ENCODE data around the gene ABCC9. TPM values are rescaled to one million over a fixed set of nuclear protein-coding genes. Genes with fewer than 3 reads are reported as not detected.

ABCC9 gene
- total RNA-seq, 1 donor from 2014 or later, result 19.8 TPM

DNA sequence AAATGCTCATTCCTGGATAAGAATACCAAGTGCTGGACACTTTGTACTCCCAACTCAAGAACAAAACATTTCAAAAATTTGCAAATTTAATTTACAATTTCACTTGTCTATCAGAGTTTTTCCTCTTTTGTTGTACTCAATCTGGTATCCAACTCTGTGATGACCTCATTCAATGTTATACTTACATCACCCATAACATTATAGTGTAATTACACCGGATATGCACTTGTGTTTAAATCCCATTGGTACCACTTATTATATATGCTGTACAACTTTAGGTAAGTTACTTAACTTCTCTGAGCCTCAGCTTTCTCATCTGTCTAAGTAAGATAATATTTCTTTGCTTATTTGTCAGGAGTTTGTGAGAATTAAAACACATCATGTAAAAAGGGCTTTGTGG, 90.1 kb downstream of the ABCC9 start:
- H3K27ac ChIP-seq, result no peak overlapping the region
- TF ChIP-seq, protein P1, sequence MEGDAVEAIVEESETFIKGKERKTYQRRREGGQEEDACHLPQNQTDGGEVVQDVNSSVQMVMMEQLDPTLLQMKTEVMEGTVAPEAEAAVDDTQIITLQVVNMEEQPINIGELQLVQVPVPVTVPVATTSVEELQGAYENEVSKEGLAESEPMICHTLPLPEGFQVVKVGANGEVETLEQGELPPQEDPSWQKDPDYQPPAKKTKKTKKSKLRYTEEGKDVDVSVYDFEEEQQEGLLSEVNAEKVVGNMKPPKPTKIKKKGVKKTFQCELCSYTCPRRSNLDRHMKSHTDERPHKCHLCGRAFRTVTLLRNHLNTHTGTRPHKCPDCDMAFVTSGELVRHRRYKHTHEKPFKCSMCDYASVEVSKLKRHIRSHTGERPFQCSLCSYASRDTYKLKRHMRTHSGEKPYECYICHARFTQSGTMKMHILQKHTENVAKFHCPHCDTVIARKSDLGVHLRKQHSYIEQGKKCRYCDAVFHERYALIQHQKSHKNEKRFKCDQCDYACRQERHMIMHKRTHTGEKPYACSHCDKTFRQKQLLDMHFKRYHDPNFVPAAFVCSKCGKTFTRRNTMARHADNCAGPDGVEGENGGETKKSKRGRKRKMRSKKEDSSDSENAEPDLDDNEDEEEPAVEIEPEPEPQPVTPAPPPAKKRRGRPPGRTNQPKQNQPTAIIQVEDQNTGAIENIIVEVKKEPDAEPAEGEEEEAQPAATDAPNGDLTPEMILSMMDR (IDR thresholded peaks at IDR 0.05), result no peak
- intact Hi-C loops (cut with DNase I), result no loop called here

DNA sequence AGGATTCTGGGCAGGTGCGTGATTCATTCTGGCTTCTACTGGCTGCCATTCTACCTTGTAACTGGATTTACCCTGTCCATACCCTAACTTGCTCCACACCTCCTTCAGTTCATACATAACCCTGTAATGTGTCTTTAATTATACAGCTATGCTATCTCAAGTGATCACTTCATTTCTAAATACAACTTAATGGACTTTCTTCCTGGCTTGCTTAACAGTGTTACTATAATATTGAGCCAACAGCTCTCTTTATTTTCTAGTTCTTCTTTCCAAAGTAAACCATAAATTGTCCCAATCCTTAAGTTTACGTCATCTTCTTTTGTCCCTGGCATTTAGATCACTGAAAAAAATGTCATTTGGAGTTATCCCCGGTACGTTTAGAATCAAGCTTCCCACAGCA, 90.8 kb downstream of the ABCC9 start:
- Histone ChIP-seq H3K27ac (no peak overlapping the region), H3K9me3 (no peaks in the 10 kb centered on the region), H3K4me1 (peaks cover 3 to 4% of the 10 kb centered on the region in 2 donors), H3K36me3 (no peaks in the 10 kb centered on the region), H3K4me3 (no peak overlapping the region), H3K27me3 (no peaks in the 10 kb centered on the region)
- TF ChIP-seq, protein P1 (IDR thresholded peaks at IDR 0.05), result no peak
- intact Hi-C loops (cut with DNase I), result no loop called here
- DNase-seq (ENCODE audit: low spot score in 2 of 2), result no peak

More for the DNA sequence above, 90.1 kb downstream of the ABCC9 start:
- DNase-seq (ENCODE audit: low spot score in 2 of 2), result no peak
- H3K27me3 ChIP-seq, result no peaks in the 10 kb centered on the region
- peaks cover 3 to 4% of the 10 kb centered on the region in 2 donors for H3K4me1 ChIP-seq
- no peaks in the 10 kb centered on the region for H3K36me3 ChIP-seq
- no peak overlapping the region for H3K4me3 ChIP-seq
- H3K9me3 ChIP-seq, result no peaks in the 10 kb centered on the region

DNA sequence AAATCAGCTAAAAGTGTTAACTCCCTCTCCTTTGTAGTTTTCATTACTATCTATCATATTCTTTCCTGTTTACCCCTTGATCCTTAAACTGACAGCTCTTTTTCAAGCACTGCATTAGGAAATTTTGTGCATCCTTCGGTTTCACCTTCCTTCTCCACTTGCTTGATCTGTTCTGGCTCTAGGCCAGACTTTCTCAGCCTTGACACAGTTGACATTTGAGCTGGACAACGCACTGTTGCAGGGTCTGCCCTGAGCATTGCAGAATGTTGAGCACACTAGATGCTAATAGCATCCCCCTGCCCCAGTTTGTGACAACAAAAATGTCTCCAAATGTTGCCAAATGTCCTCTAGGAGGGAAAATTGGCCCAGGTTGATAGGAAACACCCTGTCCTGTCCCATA, 91.3 kb downstream of the ABCC9 start:
- no peak for DNase-seq (ENCODE audit: low spot score in 2 of 2)
- Histone ChIP-seq H3K27me3 (no peaks in the 10 kb centered on the region), H3K4me1 (peaks cover 3 to 4% of the 10 kb centered on the region in 2 donors), H3K9me3 (no peaks in the 10 kb centered on the region), H3K4me3 (no peak overlapping the region), H3K36me3 (no peaks in the 10 kb centered on the region), H3K27ac (no peak overlapping the region)
- intact Hi-C loops (cut with DNase I), result no loop called here
- TF ChIP-seq, protein P1 (IDR thresholded peaks at IDR 0.05), result no peak

DNA sequence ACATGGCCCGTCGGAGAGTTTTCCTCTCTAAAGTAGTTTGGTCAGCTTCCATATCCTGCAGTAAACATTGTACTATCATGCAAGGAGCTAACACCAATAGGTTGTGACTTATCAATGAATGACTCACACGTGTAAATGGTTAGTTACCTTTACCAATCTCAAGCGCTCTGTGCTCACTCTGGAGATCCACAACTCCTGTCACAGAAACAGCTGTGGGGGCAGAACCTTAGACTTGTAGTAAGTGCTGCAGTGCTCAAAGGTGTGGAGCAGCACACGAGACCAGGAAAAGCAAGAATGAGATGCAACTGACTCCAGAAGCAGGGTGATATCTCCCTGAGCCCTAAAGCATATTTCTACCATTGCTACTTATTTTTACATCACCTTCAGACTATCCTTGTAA, 93.0 kb downstream of the ABCC9 start:
- intact Hi-C loops (cut with DNase I), result no loop called here
- Histone ChIP-seq H3K36me3 (no peaks in the 10 kb centered on the region), H3K4me3 (no peak overlapping the region), H3K27me3 (no peaks in the 10 kb centered on the region), H3K27ac (no peak overlapping the region), H3K4me1 (peaks cover 3 to 4% of the 10 kb centered on the region in 2 donors), H3K9me3 (no peaks in the 10 kb centered on the region)
- DNase-seq (ENCODE audit: low spot score in 2 of 2), result no peak
- TF ChIP-seq, protein P1 (IDR thresholded peaks at IDR 0.05), result no peak

DNA sequence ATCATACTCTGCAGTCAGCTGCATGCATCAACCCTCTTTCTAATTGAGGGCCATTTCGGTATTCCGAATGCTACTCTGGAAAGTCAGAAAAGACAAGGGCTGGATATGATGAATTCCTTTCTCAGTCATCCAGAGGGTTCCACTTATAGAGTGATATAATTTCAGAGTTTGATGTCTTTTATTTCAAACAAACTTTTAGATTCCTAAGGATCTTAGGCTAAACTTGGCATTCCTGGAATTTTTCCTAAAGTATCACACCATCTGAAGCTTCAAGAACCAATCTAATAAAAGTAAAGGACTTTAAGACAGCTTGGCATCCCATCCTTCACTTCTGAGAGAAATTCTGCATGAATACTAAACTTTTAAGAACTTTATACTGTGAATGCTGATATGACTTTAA, 97.4 kb downstream of the ABCC9 start:
- H3K4me3 ChIP-seq, result no peak overlapping the region
- TF ChIP-seq, protein P1 (IDR thresholded peaks at IDR 0.05), result no peak
- no peaks in the 10 kb centered on the region for H3K9me3 ChIP-seq
- no peaks in the 10 kb centered on the region for H3K36me3 ChIP-seq
- H3K4me1 ChIP-seq, result no peaks in the 10 kb centered on the region
- no peak overlapping the region for H3K27ac ChIP-seq
- no peaks in the 10 kb centered on the region for H3K27me3 ChIP-seq
- intact Hi-C loops (cut with DNase I), result no loop called here
- no peak for DNase-seq (ENCODE audit: low spot score in 2 of 2)

DNA sequence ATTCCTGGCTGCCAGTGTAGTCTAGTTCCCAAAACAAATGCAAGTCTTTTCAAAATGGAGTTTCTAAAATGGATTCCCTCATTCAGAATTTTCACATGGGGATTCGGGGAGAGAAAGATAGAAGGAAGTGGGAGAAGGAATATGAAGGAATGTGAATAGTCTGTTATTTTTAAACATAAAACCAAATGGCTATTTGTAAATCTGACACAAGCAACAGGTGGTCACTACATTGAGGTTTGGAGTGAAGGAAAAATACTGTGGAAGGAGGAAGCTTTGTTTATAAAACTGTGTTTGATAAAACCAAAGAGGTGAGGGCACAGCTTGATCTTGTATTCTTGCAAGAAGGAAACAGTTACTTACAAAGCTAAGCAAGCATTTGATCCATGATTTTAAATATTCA, 101.5 kb downstream of the ABCC9 start:
- intact Hi-C loops (cut with DNase I), result no loop called here
- TF ChIP-seq, protein P1 (IDR thresholded peaks at IDR 0.05), result no peak
- no peaks in the 10 kb centered on the region for H3K4me1 ChIP-seq
- no peak overlapping the region for H3K4me3 ChIP-seq
- H3K27ac ChIP-seq, result no peak overlapping the region
- no peaks in the 10 kb centered on the region for H3K36me3 ChIP-seq
- no peaks in the 10 kb centered on the region for H3K9me3 ChIP-seq
- DNase-seq (ENCODE audit: low spot score in 2 of 2), result no peak
- no peaks in the 10 kb centered on the region for H3K27me3 ChIP-seq
